Glutamatergic neuron (in vitro differentiated cells): ENCODE measurements around the gene EXOSC5. TPM values are rescaled to one million over a fixed set of nuclear protein-coding genes. Genes with fewer than 3 reads are reported as not detected.

Experiments
- DNase-seq: peaks from one replicate; pipeline ENCODE4 v3.0.0; 2022
- H3K27ac Mint-ChIP-seq: one replicate; pipeline ENCODE4 v1.8.0; 2020; ENCODE audit warnings: mild to moderate bottlenecking, mixed read lengths, inconsistent platforms; ENCODE audit not compliant: unreplicated experiment
- H3K27me3 Mint-ChIP-seq: one replicate; pipeline ENCODE4 v1.8.0; 2020; ENCODE audit warnings: mild to moderate bottlenecking, moderate library complexity, mixed read lengths, inconsistent platforms; ENCODE audit not compliant: unreplicated experiment
- H3K36me3 Mint-ChIP-seq: one replicate; pipeline ENCODE4 v1.8.0; 2020; ENCODE audit warnings: mild to moderate bottlenecking, mixed read lengths, inconsistent platforms; ENCODE audit not compliant: unreplicated experiment
- H3K4me1 Mint-ChIP-seq: one replicate; pipeline ENCODE4 v1.8.0; 2020; ENCODE audit warnings: mild to moderate bottlenecking, low read depth, mixed read lengths, inconsistent platforms; ENCODE audit not compliant: unreplicated experiment
- H3K4me3 Mint-ChIP-seq: one replicate; pipeline ENCODE4 v1.8.0; 2020; ENCODE audit warnings: mild to moderate bottlenecking, mixed read lengths, inconsistent platforms; ENCODE audit not compliant: unreplicated experiment
- H3K9me3 Mint-ChIP-seq: one replicate; pipeline ENCODE4 v1.8.0; 2020; ENCODE audit warnings: mild to moderate bottlenecking, moderate library complexity, mixed read lengths, inconsistent platforms; ENCODE audit not compliant: unreplicated experiment
- total RNA-seq: library from RNA; stranded (reverse); fragmentation: NEBNext Ultra II Directional; extraction: Animal tissue kit (Norgen Biotek cat#: 25700); gene quantifications from one replicate; pipeline ENCODE4 v1.2.1, GENCODE V29; 2021; ENCODE audit not compliant: unreplicated experiment
- TF ChIP-seq, protein P1 (sequence below): fragments of 200-600 bp; sonication (generic); IDR thresholded peaks from one replicate; pipeline ENCODE4 v1.5.0; 2021; ENCODE audit not compliant: partially characterized antibody, unreplicated experiment

Gene EXOSC5
- total RNA-seq, 1 donor from 2014 or later = 18.2 TPM

DNA sequence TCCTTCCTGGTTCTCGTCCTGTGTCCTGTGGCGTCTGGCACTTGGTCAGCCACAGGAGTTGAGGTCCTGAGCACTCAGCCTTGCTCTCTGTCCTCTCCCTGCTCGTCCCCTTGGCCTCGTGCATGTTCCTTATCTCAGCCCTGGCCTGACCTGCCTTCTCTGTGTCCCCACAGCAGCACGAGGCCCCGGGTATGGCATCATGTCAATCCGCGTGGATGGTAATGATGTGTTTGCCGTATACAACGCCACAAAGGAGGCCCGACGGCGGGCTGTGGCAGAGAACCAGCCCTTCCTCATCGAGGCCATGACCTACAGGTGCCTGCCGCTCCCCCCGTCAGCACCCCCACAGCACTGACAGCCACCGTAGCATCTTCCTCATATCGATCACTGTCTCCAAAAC lies 25.3 kb upstream of the EXOSC5 start:
- no peak for DNase-seq
- Mint-ChIP-seq H3K4me3 (no peak overlapping the region), H3K4me1 (peaks cover 5% of the 10 kb centered on the region), H3K27ac (no peak overlapping the region), H3K9me3 (peaks cover 5% of the 10 kb centered on the region), H3K27me3 (peaks cover 20% of the 10 kb centered on the region), H3K36me3 (no peaks in the 10 kb centered on the region)
- TF ChIP-seq, protein P1, sequence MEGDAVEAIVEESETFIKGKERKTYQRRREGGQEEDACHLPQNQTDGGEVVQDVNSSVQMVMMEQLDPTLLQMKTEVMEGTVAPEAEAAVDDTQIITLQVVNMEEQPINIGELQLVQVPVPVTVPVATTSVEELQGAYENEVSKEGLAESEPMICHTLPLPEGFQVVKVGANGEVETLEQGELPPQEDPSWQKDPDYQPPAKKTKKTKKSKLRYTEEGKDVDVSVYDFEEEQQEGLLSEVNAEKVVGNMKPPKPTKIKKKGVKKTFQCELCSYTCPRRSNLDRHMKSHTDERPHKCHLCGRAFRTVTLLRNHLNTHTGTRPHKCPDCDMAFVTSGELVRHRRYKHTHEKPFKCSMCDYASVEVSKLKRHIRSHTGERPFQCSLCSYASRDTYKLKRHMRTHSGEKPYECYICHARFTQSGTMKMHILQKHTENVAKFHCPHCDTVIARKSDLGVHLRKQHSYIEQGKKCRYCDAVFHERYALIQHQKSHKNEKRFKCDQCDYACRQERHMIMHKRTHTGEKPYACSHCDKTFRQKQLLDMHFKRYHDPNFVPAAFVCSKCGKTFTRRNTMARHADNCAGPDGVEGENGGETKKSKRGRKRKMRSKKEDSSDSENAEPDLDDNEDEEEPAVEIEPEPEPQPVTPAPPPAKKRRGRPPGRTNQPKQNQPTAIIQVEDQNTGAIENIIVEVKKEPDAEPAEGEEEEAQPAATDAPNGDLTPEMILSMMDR = no peak

DNA sequence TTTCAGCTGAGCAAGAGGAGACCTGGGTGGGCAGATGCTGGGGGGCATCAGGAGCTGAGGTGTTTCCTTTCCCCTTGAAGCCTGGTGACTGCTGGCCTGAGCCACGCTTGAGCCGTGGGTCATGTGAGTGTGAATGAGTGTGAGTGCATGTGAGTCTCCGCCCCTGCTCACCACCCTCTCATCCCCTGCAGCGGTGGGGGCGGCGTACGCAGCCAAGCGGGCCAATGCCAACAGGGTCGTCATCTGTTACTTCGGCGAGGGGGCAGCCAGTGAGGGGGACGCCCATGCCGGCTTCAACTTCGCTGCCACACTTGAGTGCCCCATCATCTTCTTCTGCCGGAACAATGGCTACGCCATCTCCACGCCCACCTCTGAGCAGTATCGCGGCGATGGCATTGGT lies 24.8 kb upstream of the EXOSC5 start:
- H3K4me3 Mint-ChIP-seq = peak overlapping the region; percentile 9
- H3K27ac Mint-ChIP-seq = no peak overlapping the region
- DNase-seq = no peak
- H3K27me3 Mint-ChIP-seq = peaks cover 19% of the 10 kb centered on the region
- H3K36me3 Mint-ChIP-seq = no peaks in the 10 kb centered on the region
- peaks cover 5% of the 10 kb centered on the region for H3K9me3 Mint-ChIP-seq
- H3K4me1 Mint-ChIP-seq = peaks cover 4% of the 10 kb centered on the region
- TF ChIP-seq, protein P1 = no peak

DNA sequence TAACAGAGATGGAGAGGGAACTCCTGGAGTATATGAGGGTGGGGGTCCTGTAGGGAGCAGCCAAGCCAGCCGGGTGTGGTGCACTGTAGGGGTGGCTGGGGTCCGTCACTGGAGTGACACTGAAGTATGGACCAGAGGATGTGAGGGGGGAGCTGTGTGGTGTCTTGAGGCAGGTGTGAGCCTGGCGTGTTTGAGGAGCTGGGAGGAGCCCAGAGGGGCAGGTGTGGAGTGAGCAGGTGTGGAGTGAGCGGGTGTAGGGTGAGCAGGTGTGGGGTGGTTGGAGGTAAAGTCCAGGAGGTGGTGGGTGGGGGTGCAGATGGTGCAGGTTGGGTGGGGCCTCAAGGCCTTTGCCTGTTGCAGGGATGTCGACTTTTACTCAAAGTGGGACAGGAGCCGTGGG lies 24.2 kb upstream of the EXOSC5 start:
- peaks cover 17% of the 10 kb centered on the region for H3K27me3 Mint-ChIP-seq
- peaks cover 2% of the 10 kb centered on the region for H3K4me1 Mint-ChIP-seq
- H3K9me3 Mint-ChIP-seq = peaks cover 2% of the 10 kb centered on the region
- H3K27ac Mint-ChIP-seq = no peak overlapping the region
- no peak overlapping the region for H3K4me3 Mint-ChIP-seq
- no peaks in the 10 kb centered on the region for H3K36me3 Mint-ChIP-seq
- TF ChIP-seq, protein P1 = no peak
- DNase-seq = no peak

DNA sequence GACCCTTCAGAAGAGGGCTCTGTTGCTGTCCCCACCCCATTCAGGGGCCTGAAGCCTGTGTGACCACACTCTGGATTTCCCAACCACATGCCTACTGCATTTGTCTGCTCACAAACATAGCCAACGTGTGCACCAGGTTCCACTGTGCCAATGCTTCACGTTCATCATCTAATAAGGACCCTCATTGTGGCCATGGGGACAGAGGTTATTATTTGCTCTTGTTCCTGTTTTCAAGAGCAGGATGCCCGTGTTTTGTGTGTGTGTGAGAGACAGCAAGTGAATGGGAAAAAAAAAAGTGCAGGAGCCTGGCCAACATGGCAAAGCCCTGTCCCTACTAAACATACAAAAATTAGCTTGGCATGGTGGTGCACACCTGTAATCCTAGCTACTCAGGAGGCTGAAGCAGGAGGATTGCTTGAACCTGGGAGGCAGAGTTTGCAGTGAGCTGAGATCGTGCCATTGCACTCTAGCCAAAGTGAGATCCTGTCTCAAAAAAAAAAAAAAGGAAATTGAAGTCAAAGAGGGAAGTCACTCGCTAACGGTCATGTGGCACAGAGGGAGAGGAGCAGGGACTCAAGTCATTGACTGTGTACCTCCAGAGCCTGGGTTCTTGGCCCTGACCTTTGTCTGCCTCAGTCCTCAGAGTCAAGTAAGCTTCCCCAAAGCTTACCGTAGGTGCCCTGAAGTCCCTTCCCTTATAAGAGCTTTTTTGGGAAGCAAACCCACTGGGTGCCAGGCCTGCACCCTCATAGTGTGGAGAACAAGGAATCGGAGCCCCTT lies 23.1 kb upstream of the EXOSC5 start:
- no peaks in the 10 kb centered on the region for H3K4me1 Mint-ChIP-seq
- H3K4me3 Mint-ChIP-seq = no peak overlapping the region
- TF ChIP-seq, protein P1 = no peak
- peaks cover 17% of the 10 kb centered on the region for H3K27me3 Mint-ChIP-seq
- no peak for DNase-seq
- H3K9me3 Mint-ChIP-seq = peaks cover 2% of the 10 kb centered on the region
- no peaks in the 10 kb centered on the region for H3K36me3 Mint-ChIP-seq
- no peak overlapping the region for H3K27ac Mint-ChIP-seq

DNA sequence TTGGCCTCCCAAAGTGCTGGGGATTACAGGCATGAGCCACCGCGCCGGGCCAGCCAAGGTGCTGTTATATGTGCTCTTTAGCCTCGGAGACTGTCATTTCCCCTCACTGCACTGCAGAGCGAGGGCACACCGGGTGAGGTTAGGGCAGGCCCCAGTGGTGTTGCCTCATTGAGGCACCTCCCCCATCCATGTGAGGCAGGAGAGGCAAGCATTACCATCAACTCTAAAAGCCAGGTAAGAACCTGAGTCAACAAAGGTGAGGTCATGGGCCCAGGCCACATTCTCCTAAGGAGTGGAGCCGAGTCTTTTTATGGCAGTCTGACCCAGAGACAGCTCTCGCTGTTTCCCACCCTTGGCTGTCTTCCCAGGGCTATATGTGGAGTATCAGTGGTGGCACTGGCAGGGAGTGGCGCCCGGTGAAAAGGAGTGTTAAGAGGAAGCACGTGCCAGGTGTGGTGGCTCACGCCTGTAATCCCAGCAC lies 19.1 kb upstream of the EXOSC5 start:
- Mint-ChIP-seq H3K36me3 (no peaks in the 10 kb centered on the region), H3K9me3 (peaks cover 2% of the 10 kb centered on the region), H3K4me1 (no peaks in the 10 kb centered on the region), H3K27ac (no peak overlapping the region), H3K27me3 (peaks cover 11% of the 10 kb centered on the region), H3K4me3 (no peak overlapping the region)
- no peak for DNase-seq
- TF ChIP-seq, protein P1 = no peak
